GM18909 (cell line): ENCODE results near the gene INO80.
"Not testable (repeated sequence)": the region's sequence is repeated elsewhere in the genome, so short reads cannot be mapped to it uniquely, and the experiment has no call there.

Experiments used
- ATAC-seq: cut with Tn5 transposase; IDR thresholded peaks from one replicate; pipeline ENCODE4 v1.9.1; 2021; ENCODE audit warnings: mild to moderate bottlenecking; ENCODE audit not compliant: unreplicated experiment, poor library complexity

The INO80 gene

DNA sequence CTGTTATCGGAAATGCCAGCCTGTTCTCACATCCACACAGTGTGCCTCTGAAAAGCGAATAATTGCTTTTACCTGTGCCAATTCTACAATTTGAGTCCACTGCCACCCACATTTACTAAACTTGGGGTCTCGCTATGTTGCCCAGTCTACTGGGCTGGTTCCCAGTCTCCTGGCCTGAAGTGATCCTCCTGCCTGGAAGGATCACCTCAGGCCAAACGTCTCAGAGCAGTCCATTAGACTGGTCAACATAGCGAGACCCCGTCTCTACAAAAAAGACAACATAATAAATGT lies 827 bp upstream of the INO80 start:
- no peak for ATAC-seq

DNA sequence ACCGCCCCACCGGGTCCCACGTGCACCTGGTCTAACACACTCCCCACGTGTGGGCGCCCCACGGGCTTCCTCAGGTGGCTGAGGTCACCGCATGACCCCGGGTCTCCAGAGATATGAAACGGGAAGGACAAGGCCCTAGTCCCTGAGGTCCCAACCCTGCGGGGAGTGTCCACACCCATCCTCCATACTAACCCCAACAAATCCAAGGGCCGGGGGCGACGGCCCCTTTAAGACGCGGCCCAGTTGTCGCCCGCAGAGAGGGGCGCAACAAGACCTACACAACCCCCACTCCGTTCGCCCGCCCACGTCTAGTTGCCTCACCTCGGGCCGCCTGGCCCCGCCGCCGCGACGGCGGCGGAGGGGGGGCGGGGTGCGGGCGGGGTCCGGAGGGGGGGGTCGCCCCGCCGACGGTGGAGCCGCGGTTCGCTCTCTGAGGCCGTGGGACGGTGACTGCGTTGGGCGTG lies 396 bp downstream of the INO80 start:
- ATAC-seq: peak; percentile 59

DNA sequence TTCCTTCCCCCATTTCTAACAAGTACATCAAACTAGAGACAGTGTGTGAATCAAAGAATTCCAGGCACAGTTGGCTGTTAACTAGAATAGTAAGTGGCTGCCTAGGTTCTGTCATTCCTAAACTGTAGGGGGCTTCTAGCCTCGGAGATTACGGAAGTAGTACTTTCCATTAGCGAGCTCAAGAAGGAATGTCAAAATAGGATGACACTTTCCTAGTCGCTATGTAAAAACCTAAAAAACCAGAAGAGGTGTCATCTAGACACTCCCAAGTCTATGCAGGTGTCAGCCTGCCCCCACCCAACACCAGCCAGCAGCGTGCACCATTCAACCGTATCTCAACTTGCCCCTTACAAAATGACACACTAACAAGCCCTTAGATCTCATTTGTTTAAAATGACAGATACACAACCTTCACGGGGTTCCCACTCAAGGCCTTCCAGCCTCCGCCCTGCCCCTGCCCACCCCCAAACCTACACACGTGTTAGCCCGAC lies 874 bp downstream of the INO80 start:
- ATAC-seq: no peak

DNA sequence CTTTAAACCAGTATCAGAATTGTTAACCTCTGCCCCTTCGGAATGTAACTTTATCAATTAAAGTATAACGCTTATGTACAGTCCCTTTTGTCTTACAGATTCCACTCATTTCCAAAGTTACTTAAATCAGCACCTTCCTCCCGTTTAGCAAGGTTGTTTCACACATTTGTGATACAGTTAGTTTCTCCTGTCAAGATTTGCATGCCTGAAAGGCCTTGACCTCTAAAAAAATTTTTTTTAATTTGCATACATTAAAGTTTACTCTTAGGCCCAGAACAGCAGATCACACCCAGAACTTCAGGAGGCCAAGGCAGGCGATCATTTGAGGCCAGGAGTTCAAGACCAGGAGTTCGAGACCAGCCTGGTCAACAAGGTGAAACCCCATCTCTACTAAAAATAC lies 9.1 kb downstream of the INO80 start:
- no peak for ATAC-seq

DNA sequence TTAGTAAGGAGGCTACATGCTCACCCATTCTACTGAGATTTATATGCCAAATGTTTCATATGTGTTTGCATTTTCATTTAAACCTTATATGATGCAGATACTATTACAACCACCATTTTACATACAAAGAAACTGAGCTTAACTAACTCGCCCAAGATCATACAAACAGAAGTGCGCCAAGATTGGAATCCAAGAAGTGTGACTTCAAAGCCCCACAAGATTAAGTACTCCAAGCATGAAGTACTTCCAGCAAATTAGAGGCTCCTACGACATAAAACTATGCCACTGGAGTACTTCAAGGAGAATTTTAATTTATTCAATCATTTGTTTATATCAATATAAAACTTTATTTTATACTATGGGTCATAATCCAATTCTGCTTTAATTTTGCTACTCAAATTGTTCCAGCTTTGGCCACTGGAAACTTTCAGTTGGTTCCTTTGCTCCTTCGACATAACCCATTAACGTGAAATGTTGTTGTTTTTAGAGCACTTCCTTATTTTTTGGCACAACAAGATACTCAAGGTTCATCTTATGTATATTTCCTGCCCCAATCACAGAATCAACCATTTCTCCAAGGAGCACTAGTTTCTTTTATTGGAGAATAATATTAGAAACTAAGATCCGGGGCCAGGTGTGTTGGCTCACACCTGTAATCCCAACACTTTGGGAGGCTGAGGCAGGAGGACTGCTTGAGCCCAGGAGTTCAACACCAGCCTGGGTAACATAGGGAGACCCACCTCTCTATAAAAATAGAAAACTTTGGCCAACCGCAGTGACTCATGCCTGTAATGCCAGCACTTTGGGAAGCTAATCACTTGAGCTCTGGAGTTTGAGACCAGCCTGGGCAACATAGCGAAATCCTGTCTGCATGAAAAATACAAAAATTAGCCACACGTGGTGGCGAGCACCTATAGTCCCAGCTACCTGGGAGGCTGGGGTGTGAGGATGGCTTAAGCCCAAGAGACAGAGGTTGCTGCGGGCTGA lies 10.4 kb downstream of the INO80 start:
- ATAC-seq: no peak

DNA sequence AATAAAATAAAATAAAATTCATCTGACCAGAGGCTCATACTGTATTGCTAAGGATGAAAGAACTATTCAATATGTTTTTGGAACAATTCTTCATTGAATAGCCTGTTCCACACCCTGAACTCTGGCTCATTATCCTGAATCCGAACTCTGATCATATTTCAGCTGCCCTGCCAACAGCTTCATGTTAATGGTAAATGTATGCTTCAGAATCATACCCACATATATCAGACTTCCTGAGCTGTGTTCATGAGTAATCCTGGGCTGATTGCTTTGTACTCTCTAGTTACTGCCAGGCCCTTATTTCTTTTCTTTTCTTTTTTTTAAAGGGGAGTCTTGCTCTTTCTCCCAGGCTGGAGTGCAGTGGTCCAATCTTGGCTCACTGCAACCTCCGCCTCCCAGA lies 11.8 kb downstream of the INO80 start:
- no peak for ATAC-seq

DNA sequence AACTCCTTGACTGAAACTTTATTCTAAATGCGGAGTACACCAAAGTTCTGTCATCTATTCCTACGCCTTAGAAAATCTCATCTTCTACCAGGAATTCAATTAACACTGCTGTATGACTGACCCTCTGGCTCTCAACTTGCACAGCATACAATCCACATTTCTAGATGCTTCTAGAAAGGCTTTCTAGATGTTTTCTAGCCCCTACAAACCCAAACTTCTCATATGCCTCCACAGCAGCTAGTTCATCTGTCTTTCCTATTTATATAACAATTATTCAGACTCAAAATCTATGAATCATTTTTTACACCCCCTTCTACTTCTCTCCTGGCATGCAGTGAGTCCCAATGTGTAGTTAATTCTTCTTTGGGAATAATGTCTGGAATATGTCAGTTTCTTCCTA lies 13.2 kb downstream of the INO80 start:
- ATAC-seq: no peak

DNA sequence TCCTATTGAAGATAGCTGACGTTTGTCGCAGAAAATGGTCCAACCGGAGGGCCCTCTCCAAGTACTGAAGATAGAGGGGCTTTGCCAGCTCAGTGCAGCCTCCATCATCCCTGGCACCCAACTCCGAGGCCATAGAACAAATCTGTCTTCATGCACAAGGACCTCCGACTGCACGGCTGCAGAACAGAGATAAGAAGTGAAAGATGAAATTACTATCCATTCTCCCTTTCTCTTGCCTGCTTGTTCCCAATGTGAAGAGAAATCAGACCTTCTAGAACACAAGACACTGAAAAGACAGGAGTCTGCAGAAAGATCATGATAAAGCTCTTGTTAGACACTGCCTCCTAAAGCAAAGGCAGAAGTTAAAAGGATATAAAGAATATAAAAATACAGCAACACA lies 19.9 kb downstream of the INO80 start:
- ATAC-seq: no peak

DNA sequence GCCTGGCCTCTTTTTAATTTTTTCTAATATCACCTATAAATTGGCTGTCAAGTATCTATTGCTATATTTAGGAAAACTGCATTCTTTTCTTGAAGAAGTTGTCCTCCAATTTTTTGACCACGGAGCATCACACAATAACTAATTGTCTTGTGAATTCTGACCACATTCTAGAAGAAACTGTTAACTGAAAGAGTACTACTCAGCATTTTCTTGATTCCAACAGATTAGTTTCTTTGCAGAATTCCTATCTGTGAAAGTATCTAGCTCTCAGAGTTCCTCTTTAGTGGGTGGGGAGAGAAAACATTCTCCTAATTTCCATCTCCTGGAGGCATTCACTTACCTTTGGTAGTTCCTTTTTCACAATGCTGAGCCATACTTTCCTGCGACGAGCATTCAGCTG lies 31.1 kb downstream of the INO80 start:
- no peak for ATAC-seq

DNA sequence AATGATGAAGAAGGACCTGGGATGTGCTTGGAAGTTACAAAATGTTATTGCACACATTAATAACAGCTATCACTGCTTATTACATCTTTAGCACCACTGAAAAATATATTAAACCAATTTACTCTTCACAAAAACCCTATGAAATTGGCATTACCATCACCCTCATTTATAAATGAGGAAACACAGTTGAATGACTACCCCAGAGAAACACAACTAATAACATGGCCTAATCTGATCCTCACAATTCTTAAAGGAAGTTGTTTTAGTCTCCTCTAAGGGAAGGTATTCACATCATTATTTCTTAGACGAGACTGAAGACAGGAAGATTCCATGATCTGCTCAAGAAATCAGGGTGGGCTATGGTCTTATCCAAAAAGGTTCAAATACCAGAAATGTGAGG lies 35.9 kb downstream of the INO80 start:
- ATAC-seq: no peak

DNA sequence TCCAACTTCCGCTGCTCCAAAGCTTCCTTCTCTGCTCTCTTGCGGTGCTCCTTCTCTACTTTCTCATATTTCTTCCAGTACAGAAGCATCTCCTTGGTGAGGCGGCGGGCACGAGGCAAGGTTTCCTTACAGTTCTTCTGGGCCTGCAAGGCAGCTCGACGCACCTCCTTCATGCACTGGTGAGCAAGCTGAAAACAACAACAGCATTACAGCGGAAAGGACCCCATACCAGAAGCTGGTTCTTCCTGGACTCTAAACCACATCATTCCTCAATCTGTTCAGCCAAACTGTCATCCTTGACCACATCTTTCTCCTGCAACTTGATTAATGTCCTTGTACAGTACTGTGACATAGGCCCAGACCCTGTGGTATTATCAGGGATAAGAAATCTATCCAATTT lies 36.4 kb downstream of the INO80 start:
- ATAC-seq: no peak

DNA sequence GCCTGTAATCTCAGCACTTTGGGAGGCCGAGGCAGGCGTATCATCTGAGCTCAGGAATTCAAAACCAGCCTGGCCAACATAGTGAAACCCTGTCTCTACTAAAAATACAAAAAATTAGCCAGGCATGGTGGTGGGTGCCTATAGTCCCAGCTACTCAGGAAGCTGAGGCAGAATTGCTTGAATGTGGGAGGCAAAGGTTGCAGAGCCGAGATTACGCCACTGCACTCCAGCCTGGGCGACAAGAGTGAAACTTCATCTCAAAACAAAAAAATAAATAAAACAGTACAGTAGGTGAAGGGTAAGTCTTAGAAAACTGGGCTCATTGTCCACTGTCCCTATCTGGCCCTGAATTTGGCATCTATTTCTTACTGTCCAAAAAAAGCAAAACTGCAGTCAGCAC lies 37.2 kb downstream of the INO80 start:
- ATAC-seq: not testable (repeated sequence)

DNA sequence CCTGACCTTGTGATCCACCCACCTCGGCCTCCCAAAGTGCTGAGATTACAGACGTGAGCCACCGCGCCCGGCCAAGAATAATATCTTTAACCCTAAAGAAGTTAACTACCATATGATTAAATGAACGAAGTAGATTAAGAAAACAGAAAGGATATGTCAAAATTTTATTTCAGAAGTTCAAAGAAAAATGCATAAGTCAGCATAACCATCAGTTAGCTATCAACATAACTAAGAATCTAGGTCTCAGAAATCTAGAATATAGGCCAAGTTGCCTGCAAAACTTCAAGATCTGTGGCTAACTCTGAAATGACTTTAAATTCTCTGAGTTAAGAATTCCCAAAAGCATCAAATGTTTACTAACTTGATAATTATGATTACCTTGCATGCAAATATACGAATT lies 38.0 kb downstream of the INO80 start:
- ATAC-seq: no peak

DNA sequence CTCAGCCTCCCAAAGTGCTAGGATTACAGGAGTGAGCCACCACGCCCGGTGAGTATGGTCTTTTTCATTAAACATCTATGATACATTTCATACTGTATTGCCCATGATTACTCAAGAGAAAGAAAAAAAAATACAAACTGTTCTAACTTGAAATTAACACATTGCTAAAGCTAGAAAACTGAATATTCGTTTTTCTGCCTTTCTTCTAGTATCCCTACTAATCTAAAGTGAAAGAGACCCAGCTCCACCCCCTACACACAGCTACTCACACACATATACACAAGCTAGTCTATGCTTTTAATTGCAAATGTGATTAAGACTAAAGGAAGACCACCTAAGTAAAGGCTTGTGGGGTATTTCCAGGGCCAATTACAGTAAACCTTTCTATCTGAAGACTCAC lies 43.1 kb downstream of the INO80 start:
- no peak for ATAC-seq

DNA sequence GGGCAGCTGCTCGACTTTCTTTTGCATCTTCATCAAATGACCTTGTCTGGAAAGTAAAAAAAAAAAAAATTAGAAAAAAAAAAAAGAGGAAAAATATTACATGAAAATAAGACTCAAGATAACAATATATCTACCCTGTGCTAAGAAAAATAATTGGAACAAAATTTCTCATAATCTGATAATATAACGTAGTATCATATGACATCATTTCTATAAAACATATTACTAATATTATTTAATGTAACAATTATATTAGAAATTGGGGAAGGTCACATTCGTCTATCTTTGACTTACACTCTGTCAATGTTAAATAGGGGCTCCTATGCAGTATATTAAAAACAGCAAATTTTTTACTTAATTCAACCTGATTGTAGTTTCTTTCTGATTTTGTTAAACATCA lies 44.1 kb downstream of the INO80 start:
- no peak for ATAC-seq

DNA sequence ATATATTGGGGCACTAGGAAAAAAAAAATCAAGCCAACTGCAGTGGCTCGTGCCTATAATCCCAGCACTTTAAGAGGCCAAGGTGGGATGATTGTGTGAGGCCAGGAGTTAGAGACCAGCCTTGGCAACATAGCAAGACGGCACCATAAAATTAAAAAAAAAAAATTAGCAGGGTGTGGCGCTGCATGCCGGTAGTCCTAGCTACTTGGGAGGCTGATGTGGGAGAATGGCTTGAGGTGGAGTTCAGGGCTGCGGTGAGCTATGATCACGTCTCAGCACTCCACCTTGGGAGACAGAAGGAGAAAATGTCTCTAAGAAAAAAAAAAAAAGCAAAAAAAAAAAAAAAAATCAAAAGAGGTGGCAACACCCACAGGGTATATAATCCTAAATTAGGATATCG lies 49.6 kb downstream of the INO80 start:
- no peak for ATAC-seq

DNA sequence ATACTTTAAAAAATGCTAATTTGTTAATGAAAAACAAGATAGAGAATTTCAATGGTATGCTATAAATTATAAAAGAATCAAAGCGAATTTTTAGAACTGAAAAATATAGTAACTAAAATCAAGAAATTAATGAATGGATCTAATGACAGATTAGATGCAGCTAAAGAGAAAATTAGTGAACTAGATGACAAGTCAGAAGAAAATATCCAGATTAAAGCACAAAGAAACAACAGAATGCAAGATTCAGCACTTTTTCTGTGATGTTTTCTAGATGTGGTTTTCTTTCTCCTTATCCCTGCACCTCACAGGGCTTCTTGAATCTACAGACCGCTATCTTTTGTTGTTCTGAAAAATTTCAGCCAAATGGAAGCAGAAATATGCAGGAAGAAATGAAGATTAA lies 54.4 kb downstream of the INO80 start:
- ATAC-seq: no peak

DNA sequence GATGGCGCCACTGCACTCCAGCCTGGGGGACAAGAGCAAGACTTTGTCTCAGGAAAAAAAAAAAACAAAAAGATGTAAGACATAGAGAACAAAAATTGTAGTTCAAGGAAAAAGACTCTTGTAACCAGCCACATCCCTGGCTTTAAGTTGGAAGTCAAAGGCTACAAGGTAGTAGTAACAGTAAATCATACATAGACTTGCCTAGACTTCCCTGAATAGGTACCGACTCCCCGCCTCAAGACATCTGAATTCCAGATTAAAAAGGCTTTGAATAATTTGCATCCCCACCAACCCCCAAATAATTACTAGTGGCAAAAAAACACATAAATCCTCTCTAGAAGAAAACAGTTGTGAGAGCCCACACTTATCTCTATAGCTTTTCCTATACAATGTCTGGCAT lies 55.6 kb downstream of the INO80 start:
- no peak for ATAC-seq

DNA sequence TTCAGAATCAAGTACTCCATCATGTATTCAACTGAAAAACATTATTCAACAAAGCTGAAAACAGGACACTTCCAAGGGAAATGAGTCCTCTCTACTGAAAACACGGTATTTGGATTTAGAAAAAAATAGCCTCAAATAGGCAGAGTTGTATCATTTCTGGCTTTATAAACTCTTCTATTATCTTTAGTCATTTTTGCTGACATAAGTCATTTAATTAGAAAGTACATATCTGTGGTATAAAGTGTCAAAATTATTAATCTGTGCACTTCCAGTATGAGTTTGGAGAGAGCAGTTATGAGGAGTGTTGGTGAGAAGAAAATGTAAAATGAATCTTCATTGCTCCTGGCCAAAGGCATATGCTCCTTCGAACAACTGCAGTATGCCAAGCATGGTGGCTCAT lies 59.3 kb downstream of the INO80 start:
- no peak for ATAC-seq

DNA sequence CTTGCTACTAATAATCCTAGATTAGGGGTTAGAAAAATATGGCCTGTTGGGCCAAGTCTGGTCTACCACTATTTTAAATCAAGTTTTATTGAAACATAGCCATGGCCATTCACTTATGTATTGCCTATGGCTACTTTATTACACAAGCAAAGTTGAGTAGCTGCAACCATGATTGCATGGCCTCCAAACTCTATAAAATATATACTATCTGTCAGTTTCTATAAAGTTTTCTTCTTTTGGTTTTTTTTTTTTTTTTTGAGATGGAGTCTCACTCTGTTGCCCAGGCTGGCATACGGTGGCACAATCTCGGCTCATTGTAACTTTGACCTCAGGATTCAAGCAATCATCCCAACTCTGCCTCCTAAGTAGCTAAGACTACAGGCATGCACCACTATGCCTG lies 60.4 kb downstream of the INO80 start:
- no peak for ATAC-seq

DNA sequence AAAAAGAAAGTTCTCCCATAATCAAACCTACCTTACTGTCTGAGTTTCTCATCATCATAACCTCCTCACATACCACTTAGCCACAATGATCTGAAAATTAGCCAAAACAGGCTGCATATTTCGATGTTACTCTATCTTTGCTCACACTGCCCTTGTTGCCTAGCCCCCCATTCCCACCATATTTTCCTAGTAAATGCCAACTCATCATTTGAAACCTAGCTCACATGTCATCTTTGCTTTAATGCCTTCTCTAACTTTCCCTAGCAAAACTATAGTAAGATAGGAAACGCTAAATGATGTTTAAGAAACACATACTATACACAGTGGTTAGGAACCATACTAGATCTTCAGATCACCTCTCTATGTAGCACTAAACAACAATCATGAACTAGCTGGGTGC lies 64.9 kb downstream of the INO80 start:
- no peak for ATAC-seq

DNA sequence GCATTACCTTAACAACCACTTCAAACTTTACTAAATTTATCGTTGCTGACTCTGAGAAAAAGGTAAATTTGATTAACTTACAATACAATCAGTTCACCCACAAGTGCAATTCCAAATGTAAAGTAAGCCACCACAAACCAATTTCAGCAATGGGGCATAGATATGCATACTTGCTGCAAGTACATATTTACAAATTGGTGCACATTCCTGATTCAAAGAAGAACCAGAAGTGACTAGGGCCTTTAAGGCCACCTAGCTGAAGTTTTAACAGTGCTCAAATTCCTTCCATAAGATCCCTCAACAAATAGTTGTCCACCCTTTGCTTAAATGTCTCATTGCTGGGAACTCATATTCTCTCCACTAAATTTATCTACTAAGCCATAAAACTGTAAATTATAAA lies 67.2 kb downstream of the INO80 start:
- no peak for ATAC-seq
